ENCODE data around the gene TRIM46.
A peak's percentile ranks its signal among the peaks of the same experiment; 100 is the strongest.
"Not testable (repeated sequence)": the region's sequence is repeated elsewhere in the genome, so short reads cannot be mapped to it uniquely, and the experiment has no call there.

Gene TRIM46

GRCh38 chr1:155208541-155209311 is 35.1 kb downstream of the TRIM46 start, which contains the start of gene MTX1:
TSS of gene MTX1 (plus strand) at chr1:155208695. CDS start at chr1:155208805, 110 bp downstream.
- DNase-seq, result peak; percentile 88

- DNase-seq, result no peak
Measured at GRCh38 chr1:155209312-155209721, 35.7 kb downstream of the TRIM46 start.

GRCh38 chr1:155210314-155211104 is 36.9 kb downstream of the TRIM46 start:
- no peak for DNase-seq

GRCh38 chr1:155211381-155212050 is 37.9 kb downstream of the TRIM46 start:
- DNase-seq, result not testable (repeated sequence)

- not testable (repeated sequence) for DNase-seq
Measured at GRCh38 chr1:155212051-155212440, 38.4 kb downstream of the TRIM46 start.

- DNase-seq, result not testable (repeated sequence)
Measured at GRCh38 chr1:155214702-155215101, 41.1 kb downstream of the TRIM46 start.

GRCh38 chr1:155218854-155219591 is 45.4 kb downstream of the TRIM46 start:
- no peak for DNase-seq

GRCh38 chr1:155219592-155220031 is 46.0 kb downstream of the TRIM46 start:
- no peak for DNase-seq

- not testable (repeated sequence) for DNase-seq
Measured at GRCh38 chr1:155220211-155220965, 46.7 kb downstream of the TRIM46 start.

- DNase-seq, result no peak
Measured at GRCh38 chr1:155223047-155223446, 49.4 kb downstream of the TRIM46 start.

- not testable (repeated sequence) for DNase-seq
Measured at GRCh38 chr1:155225404-155225759, 51.7 kb downstream of the TRIM46 start.

- DNase-seq, result peak; percentile 81 to 83
Measured at GRCh38 chr1:155226188-155226909, 52.7 kb downstream of the TRIM46 start.

- peak in 1 of 2 donors; percentile 65 for DNase-seq
Measured at GRCh38 chr1:155226910-155227260, 53.2 kb downstream of the TRIM46 start.

- peak; percentile 99 to 100 for DNase-seq
Measured at GRCh38 chr1:155227261-155228095, 53.8 kb downstream of the TRIM46 start.

GRCh38 chr1:155228096-155228427 is 54.4 kb downstream of the TRIM46 start:
- DNase-seq, result no peak

- DNase-seq, result not testable (repeated sequence)
Measured at GRCh38 chr1:155231302-155231701, 57.7 kb downstream of the TRIM46 start.

- DNase-seq, result not testable (repeated sequence)
Measured at GRCh38 chr1:155232001-155232978, 58.6 kb downstream of the TRIM46 start.

- not testable (repeated sequence) for DNase-seq
Measured at GRCh38 chr1:155233502-155233901, 59.9 kb downstream of the TRIM46 start.

All from stimulated activated CD4-positive, alpha-beta T cell treated with anti-CD3 and anti-CD28 coated beads, Interleukin-2, amount 100 ng/mL, for 24 hours (primary cell).